HPDE6-E6E7 (cell line): ENCODE results near the gene EPN2.

Source experiments
- DNase-seq: peaks from one replicate; pipeline ENCODE4 v3.0.0; 2011; ENCODE audit warnings: missing footprints; ENCODE audit errors: extremely low spot score

EPN2 gene

GRCh38 chr17:19365833-19366636, 128.9 kb downstream of the EPN2 start:
- DNase-seq, result no peak

GRCh38 chr17:19366637-19366972, 129.4 kb downstream of the EPN2 start:
- no peak for DNase-seq

DNA sequence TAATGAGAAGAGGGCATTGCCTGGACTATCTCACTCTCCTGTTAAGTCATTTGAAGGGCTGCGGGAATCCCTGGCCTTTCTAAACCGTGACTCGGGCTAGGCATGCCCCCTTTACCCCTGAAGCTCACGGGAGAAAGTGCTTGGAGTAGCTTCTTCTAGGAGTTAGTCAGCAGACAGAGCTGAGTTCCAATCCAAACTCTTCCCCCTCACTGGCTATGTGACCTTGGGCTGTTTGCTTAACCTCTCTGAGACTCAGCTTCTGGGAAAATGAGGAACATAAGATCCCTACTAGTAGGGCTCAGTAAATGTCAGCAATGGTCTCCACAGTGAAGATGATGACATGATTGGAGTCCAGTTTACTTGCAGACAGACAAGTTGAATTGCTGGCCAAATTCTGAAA, 131.1 kb downstream of the EPN2 start:
- no peak for DNase-seq

DNA sequence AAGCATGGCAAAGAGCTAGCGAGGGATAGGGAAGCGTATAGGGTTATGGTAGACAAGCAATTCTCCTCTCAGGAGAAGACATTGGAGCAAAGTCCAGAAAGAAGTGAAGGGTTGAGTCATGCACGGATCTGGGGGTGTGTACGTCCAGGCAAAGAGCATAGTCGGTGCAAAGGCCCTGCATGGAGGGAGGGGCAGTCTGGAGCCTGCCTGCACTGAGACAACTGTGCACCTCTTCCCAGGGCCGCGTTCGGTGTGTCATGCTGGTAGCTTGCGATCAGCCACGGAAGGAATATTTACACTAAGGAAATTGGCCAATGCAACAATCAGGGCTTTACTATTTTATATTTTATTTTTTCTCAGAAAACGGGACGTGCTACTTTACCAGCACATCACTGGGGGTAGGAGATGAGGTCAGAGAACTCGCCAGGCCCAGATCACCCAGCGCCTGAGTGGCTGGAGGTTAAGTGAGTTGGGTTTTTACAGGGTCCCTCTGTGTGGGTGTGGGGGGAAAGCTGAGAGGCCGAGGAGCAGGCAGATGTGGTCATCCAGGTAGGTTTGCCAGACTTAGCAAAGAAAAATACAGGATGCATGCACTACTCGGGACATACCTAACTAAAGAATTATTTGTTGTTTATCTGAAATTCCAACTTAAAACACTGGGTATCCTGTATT, 132.1 kb downstream of the EPN2 start:
- DNase-seq, result no peak

- no peak for DNase-seq
Observed at GRCh38 chr17:19369846-19370492, 132.8 kb downstream of the EPN2 start.

DNA sequence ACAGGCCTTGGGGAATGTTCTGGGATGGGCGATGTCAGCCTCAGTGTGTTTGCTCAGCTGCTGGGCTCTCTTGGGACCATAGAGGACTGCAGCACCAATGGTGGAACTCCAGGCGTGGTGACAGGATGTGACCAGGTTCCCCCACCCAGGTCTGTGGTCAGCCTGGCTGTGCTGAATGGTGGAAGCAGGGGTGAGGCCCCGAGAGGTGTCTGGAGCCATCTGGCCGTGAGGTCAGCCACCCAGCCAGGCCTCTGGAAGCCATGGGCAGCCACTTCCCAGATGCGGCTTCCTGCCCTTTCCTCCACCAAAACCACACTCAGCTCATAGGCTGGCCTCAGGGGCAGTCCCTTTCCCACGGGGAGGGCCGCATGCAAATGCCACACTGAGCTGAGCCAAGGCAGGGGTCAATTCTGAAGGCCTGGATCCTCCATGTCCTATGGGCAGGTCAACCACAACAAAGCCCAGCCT, 133.4 kb downstream of the EPN2 start:
- DNase-seq, result no peak

DNA sequence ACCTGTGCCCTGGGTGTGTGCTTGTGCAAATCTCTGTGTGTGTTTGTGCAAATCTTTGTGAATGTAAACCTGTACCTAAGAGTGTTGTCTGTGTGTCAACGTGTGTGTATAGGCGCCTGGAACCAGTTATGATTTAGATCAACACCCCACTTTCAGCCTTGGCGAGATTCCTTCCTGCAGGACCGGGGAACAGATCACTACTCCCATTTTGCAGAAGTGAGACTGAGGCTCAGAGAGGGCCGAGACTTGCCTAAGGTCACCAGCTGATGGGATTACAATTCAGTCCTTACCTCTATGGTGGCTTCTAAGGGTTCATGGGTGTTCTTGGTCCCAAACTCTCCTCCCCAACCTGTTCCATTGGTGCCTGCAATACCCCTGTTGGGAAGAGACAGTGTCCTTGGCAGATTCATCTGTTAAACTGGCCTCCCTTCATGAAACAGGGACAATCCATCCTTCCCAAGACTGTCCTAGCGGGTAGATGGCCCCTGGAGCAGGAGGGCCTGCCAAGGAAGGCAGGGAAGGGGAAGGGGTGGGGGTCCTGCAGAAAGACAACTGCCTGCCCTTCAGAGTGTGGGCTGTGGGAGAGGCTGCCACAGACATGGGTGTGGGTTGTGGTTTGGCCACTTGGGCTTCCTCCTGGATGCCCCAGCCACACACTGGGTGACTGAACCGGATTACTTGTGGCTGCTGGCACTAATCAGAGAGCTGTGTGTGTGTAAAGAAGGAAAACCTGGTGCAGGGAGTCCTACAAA, 134.3 kb downstream of the EPN2 start:
- DNase-seq, result no peak

GRCh38 chr17:19372011-19372370, 134.8 kb downstream of the EPN2 start:
- no peak for DNase-seq

DNA sequence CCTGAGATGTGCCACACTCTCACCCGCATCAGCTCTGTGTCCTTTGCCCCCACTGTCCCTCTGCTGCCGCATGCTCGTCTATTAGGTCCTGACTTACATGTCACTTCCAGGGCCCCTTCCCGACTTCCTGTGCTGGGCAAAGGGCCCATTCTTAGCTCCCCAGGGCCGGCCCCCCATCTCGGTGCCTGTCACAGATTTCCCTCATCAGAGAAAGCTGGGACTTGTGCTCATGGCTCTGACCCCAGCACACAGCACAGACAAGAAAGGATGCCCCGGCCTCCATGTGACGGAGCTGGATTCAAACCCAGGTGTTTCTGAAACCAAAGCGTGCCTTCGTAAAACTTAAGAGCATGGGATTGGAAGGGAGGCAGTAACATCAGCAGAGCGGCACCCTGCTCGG, 135.3 kb downstream of the EPN2 start:
- no peak for DNase-seq

DNA sequence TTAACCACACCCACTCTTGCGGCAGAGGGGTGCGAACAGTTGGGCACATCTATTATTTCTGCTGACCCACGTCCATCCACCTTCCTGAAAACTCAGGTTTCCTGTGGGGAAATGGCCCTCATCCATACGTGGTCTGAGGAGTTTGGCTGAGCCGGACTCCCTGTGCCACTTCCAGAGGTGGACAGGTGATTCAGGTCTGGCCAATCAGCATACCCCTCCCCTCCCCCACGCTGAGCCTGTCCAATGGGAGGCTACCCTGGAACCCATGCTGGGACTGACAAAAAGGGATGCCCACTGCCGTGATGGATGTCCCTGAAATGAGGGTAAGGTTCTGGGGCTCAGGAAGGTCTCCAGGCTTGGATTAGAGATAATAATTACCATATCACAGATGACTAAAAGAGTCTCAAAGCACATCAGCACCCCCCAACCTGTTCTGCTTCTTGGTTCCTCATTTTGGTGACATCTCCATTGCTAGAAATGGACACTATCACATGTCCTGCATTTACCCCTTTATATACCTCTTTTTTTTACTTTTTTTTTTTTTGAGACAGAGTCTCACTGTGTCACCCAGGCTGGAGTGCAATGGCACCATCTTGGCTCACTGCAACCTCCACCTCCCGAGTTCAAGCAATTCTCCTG, 135.8 kb downstream of the EPN2 start:
- no peak for DNase-seq

DNA sequence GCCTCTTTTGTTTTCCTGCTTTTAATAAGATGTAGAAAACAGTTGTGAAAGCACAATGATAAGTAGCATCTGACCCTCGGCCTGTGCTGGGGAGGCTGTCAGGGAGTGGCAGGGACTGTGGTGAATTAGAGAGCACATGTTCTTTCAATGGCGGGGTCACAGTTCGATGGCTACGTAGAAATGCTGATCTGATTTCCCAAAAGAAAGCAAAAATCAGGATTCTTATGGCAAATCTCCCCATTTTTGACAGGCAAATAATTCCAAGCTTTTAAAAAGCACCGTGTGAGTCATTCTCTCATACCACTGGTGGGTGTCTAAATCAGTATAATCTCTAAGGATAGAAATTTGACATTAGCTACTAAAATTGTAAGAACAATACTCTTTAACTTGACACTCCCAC, 137.0 kb downstream of the EPN2 start:
- no peak for DNase-seq

DNA sequence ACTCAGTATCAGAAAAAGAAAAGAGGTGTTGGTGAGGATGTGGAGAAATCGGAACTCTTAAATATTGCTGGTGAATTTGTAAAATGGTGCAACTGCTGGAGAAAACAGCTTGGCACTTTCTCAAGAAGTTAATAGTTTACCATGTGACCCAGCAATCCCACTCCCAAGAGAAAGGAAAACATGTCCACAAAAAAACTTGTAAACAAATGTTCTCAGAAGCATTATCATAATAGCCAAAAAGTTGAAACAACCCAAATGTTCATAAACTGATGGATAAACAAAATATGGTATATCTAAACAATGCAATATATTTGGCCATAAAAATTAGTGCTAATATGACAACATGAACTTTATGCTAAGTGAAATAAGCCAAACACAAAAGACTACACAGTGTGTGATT, 138.6 kb downstream of the EPN2 start:
- DNase-seq, result no peak

DNA sequence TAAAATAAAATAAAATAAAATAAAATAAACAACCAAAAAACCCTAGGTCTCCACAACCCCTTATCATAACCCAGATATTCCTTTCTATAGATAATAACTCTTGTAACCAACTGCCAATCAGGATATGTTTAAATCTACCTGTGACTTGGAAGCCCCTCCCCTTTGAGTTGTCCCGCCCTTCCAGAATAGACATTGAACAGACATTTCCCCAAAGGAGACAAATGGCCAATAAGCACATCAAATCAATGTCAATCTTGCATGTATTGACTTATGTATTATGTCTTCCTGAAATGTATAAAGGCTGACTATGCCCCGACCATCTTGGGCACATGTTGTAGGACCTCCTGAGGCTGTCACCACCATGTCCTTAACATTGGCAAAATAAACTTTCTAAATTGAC, 139.6 kb downstream of the EPN2 start:
- DNase-seq, result no peak

DNA sequence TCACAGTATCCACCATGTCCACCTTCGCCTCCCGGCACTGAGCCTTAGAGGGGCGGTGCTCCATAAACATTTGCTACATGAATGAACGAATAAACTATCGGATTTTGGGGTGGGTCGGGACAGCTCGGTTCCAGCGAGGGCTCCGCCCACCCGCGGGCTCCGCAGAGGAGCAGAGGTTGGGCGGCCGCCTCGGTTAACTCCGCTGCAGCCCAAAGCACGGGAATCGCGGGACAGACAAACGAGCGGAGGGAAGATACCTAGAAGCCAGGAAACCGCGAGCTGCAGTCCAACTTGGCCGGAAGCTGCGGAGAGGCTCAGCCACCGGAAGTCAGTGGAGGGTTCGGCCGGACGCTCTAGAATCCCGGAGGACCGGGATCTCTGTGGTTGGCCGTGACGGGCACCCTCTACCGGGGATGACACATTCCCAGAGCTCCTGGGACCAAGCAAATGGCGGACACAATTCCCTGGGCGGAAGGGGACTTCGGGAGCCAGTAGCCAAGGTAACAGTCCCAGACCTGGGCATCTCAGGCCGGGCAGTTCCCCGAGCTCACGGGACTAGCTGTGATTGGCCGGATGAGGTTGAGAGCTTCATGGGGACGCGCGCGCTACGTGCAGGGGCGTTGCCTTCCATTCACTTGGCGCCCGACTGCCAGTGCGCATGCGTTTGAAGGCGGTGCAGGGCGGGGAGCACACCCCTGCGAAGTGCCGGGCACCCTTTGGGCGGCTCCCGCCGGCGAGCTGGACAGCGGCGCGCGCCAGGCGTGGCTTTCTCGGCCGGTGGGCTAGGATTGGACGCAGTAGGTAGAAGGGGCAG, 140.6 kb downstream of the EPN2 start:
- peak; percentile 99 for DNase-seq

DNA sequence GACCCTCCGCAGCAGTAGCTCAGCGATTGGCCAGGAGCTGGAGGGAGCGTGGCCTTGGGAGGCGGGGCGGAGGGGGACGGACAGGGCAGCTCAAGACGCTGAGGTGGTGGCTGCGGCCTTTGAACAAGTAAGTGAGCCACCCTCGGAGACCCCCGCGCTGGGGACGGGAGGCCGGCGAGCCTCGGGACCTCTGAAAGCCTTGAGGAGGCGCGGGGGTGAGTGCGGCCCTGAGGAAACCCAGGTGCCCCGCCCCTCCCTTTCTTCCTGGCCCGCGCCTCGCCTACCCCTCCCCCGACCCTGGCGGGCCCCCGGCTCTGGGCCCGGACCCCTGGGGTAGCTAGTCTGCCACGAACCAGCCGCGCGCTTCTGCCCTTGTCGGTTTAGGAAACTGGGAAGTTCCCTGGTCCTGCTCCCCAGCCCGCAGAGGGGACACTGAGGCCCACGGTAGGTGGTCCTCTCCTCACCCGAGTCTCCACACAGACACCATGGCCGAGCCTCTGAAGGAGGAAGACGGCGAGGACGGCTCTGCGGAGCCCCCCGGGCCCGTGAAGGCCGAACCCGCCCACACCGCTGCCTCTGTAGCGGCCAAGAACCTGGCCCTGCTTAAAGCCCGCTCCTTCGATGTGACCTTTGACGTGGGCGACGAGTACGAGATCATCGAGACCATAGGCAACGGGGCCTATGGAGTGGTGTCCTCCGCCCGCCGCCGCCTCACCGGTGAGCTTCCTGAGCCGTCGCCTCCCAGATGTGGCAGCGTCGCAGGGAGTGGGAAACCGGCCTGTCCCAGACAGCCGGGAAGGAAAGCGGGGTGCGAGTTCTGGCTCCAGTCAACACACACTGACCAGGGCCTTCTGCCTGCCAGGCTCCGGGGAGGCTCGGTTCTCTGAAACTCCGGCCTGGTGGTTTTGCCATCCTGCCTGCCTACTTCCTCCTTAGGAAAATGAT, 141.5 kb downstream of the EPN2 start, which contains the start of gene MAPK7:
Gene MAPK7 (plus strand): TSS at position 83 of the 945 bp plus-strand sequence. CDS start 403 bp downstream, at position 486.
- no peak for DNase-seq

DNA sequence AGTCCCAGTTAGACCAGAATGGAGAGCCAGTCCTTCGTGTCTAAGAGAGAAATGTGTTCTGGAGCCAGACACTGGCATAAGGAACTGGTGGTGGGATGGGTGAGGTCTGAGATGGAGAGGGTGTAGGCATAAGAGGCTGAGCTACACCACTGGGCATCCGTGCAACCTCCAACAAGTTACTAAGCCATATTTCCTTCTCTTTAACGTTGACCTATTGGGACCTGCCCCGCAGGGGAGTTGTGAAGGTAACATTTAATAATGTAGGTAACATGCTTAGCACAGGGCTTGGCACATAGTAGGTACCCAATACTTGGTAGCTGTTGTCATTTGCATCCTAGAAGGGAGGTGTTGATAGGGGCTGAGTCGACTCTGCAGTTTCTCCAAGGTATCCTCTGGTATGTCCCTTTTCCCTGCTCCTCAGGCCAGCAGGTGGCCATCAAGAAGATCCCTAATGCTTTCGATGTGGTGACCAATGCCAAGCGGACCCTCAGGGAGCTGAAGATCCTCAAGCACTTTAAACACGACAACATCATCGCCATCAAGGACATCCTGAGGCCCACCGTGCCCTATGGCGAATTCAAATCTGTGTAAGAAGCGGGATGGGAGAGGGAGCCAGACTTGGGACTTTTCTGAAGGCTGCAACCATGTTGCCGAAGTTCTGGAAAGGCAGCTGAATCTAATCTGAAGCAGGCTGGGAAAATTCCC, 142.3 kb downstream of the EPN2 start:
- no peak for DNase-seq

- DNase-seq, result no peak
Observed at GRCh38 chr17:19380481-19381301, 143.5 kb downstream of the EPN2 start.

GRCh38 chr17:19381361-19381740, 144.2 kb downstream of the EPN2 start:
- DNase-seq, result no peak
